ENCODE results near the gene OTUD4. TPM values are rescaled to one million over a fixed set of nuclear protein-coding genes. Genes with fewer than 3 reads are reported as not detected.
"Not testable (repeated sequence)": the region's sequence is repeated elsewhere in the genome, so short reads cannot be mapped to it uniquely, and the experiment has no call there.

The OTUD4 gene
- total RNA-seq, 1 experiment from 2014 or later, result 10.0 TPM

- DNase-seq (ENCODE audit: low spot score), result peak; percentile 28
Measured at GRCh38 chr4:145179861-145180297, 510 bp downstream of the OTUD4 start.

- peak; percentile 75 for DNase-seq (ENCODE audit: low spot score)
Measured at GRCh38 chr4:145179281-145179860, 1.0 kb downstream of the OTUD4 start.

- DNase-seq (ENCODE audit: low spot score), result no peak
Measured at GRCh38 chr4:145178740-145179280, 1.6 kb downstream of the OTUD4 start.

GRCh38 chr4:145177906-145178538 is 2.4 kb downstream of the OTUD4 start:
- DNase-seq (ENCODE audit: low spot score), result peak; percentile 49

- no peak for DNase-seq (ENCODE audit: low spot score)
Measured at GRCh38 chr4:145177511-145177905, 2.9 kb downstream of the OTUD4 start.

- DNase-seq (ENCODE audit: low spot score), result no peak
Measured at GRCh38 chr4:145176641-145177432, 3.6 kb downstream of the OTUD4 start.

- no peak for DNase-seq (ENCODE audit: low spot score)
Measured at GRCh38 chr4:145171911-145172310, 8.5 kb downstream of the OTUD4 start.

GRCh38 chr4:145170223-145170622 is 10.2 kb downstream of the OTUD4 start:
- DNase-seq (ENCODE audit: low spot score), result no peak

- DNase-seq (ENCODE audit: low spot score), result no peak
Measured at GRCh38 chr4:145168581-145169187, 11.7 kb downstream of the OTUD4 start.

- DNase-seq (ENCODE audit: low spot score), result no peak
Measured at GRCh38 chr4:145167887-145168286, 12.5 kb downstream of the OTUD4 start.

- no peak for DNase-seq (ENCODE audit: low spot score)
Measured at GRCh38 chr4:145161549-145161948, 18.8 kb downstream of the OTUD4 start.

GRCh38 chr4:145156986-145157385 is 23.4 kb downstream of the OTUD4 start:
- DNase-seq (ENCODE audit: low spot score), result no peak

- no peak for DNase-seq (ENCODE audit: low spot score)
Measured at GRCh38 chr4:145155268-145155870, 25.0 kb downstream of the OTUD4 start.

- peak; percentile 49 for DNase-seq (ENCODE audit: low spot score)
Measured at GRCh38 chr4:145154573-145154972, 25.8 kb downstream of the OTUD4 start.

GRCh38 chr4:145153904-145154298 is 26.5 kb downstream of the OTUD4 start:
- no peak for DNase-seq (ENCODE audit: low spot score)

- no peak for DNase-seq (ENCODE audit: low spot score)
Measured at GRCh38 chr4:145153181-145153903, 27.0 kb downstream of the OTUD4 start.

GRCh38 chr4:145148980-145149379 is 31.4 kb downstream of the OTUD4 start:
- no peak for DNase-seq (ENCODE audit: low spot score)

GRCh38 chr4:145136219-145136618 is 44.2 kb downstream of the OTUD4 start:
- DNase-seq (ENCODE audit: low spot score), result not testable (repeated sequence)

GRCh38 chr4:145132511-145133098 is 47.8 kb downstream of the OTUD4 start:
- no peak for DNase-seq (ENCODE audit: low spot score)

GRCh38 chr4:145131848-145132247 is 48.5 kb downstream of the OTUD4 start:
- no peak for DNase-seq (ENCODE audit: low spot score)
